GM19328 (cell line): Measurements from ENCODE around the gene HOMER3.
A peak's percentile ranks its signal among the peaks of the same experiment; 100 is the strongest.
"Not testable (repeated sequence)": the region's sequence is repeated elsewhere in the genome, so short reads cannot be mapped to it uniquely, and the experiment has no call there.

ENCODE experiments used
- ATAC-seq: cut with Tn5 transposase; IDR thresholded peaks from one replicate; pipeline ENCODE4 v1.9.1; 2021; ENCODE audit warnings: mild to moderate bottlenecking, moderate library complexity; ENCODE audit not compliant: unreplicated experiment

Gene HOMER3

DNA sequence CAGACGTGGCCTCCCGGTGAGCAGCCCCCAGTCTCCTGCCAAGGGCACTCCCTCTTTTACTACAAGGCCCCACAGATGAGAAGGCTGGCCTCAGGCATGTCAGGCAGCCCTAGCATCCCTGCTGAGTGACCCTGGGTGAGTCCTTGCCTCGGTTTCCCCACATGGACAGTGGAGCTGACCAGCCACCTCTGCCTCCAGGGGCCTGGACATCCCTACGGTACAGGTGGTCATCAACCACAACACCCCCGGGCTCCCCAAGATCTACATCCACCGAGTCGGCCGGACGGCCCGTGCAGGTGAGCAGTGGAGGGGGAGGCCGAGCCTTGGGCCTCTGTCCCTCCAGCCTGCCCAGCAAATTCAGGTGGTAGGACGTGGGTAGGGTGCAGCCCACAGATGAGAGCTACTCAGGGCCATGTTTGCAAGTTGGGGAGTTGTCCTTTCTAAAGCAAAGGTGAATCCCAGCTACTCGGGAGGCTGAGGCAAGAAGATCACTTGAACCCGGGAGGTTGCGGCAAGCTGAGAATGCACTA is 16.3 kb downstream of the HOMER3 start:
- no peak for ATAC-seq

GRCh38 chr19:18922228-18922985 is 18.6 kb downstream of the HOMER3 start:
- ATAC-seq, result no peak

DNA sequence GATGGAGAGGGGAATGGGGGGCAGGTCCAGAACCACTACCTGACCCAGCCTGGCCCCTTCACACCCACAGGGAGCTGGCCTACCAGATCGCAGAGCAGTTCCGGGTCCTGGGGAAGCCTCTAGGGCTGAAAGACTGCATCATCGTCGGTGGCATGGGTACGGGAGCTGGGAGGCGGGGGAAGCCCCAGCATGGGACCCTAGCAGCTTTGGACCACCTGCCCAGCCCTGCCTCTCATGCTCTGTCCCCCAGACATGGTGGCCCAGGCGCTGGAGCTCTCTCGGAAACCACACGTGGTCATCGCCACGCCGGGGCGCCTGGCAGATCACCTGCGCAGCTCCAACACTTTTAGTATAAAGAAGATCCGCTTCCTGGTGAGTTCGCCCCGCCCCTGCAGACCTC is 19.4 kb downstream of the HOMER3 start:
- ATAC-seq, result no peak

- no peak for ATAC-seq
Measured at GRCh38 chr19:18920400-18920799, 20.6 kb downstream of the HOMER3 start.

DNA sequence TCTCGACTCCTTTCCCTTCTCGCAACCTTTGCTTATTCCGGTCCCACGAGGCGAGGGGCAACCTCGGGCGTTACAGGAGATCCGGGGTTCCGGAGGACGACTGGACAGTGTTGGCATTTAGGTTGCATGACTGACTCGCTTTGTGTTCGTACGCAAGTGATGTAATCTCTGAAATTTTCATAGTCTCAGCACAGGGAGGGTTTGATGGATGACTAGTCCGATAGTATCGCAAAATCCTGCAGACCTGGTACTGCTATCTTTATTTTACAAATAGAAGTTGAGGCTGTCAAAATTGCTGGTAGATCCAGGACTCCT is 21.2 kb downstream of the HOMER3 start:
- peak; percentile 5 for ATAC-seq

DNA sequence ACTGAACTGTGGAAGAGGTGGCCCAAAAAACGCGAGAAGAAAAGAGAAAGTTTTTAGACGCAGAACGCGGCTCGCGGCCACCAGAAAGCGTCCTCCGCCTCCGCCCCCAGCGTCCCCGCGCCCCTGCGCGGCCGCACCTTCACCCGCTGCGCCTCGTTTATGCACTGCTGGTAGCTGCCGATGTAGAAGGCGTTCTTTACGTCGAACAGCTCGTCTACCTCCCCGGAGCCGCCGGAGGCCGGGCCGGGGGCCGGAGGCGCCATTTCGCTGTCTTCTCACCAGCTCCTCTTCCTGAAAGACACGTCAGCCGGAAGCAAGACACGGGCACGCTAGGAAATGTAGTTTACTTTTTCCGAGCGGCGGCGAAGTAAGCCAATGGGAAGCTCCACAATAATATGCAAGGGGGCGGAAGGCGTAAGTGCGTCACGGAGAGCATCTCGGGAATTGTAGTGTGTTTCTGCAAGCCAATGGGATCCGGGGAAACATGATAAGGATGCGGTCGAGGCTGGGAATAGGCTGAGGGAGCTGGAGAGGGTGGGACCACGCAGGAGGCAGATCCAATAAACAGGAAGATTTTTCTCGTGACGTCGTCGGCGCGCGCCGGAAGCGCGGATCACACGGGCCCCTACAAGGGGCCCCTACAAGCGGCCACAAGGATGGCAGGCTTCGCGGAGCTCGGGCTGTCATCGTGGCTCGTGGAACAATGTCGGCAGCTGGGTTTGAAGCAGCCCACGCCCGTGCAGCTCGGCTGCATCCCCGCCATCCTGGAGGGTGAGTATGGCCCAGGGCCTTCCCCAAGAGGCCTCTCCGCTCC is 21.7 kb downstream of the HOMER3 start, which contains the start of the genes COPE and DDX49:
Gene COPE, minus strand, starts transcription at position 302 of the 814 bp plus-strand sequence. Its CDS starts 39 bp downstream, at position 263.
Gene DDX49, plus strand, starts transcription at position 630 of the 814 bp plus-strand sequence. Its CDS starts 27 bp downstream, at position 657.
- peak; percentile 88 for ATAC-seq

DNA sequence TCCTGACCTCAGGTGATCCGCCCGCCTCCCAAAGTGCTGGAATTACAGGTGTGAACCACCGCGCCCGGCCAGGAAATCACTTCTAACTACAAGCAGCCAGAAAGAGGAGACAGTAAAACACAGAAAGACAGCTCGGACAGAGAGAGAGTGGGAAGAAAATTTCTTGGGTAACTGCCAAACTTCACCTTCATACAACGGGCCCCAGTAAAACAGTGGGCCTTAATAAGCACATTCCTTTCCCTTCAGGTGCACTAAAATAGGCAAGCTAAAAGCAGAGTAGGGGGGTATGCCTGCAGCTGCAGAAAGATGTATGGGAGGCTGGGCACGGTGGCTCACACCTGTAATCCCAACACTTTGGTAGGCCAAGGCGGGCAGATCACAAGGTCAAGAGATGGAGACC is 23.4 kb downstream of the HOMER3 start:
- ATAC-seq, result not testable (repeated sequence)

GRCh38 chr19:18915639-18916038 is 25.4 kb downstream of the HOMER3 start:
- ATAC-seq, result no peak

- ATAC-seq, result no peak
Measured at GRCh38 chr19:18913466-18913865, 27.6 kb downstream of the HOMER3 start.

DNA sequence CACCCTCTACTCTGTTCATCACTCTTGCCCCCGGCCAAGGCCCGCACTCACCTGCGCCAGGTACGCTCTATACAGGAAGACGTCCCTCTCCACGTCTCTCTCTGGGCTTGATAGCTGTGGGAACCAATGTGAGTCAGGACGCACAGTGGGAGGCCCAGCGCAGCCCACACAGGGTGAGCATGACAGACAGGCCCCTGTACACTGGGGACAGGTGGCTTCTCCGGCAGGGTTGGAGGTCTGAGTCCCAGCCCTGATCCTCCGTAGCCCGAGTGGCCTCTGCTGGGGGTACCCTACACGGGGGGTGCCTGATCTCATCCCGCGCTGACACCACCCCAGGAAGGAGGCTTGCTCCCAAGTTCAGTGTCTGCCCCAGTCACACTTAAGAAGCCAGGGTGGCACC is 28.1 kb downstream of the HOMER3 start:
- ATAC-seq, result no peak

- ATAC-seq, result no peak
Measured at GRCh38 chr19:18910801-18911436, 30.1 kb downstream of the HOMER3 start.

DNA sequence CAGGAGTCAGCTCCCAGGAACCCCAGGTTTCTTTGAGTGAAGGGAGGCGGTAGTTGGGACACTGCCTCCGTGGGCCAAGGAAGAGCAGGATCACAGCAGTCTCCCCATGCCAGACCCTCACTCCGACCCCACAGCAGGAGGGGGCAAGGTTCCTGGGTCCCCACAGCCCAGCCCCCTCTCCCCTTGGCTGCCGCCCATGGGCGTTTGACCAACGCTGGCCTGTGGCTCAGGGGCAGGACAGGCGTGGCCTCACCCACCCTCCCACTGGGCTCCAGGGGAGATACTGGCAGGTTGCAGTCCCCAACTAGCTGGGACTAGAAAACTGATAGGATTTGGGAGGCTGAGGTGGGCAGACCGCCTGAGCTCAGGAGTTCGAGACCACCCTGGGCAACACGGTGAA is 31.0 kb downstream of the HOMER3 start:
- ATAC-seq, result no peak

- ATAC-seq, result no peak
Measured at GRCh38 chr19:18908917-18909619, 31.9 kb downstream of the HOMER3 start.

GRCh38 chr19:18906605-18907519 is 34.2 kb downstream of the HOMER3 start:
- no peak for ATAC-seq

DNA sequence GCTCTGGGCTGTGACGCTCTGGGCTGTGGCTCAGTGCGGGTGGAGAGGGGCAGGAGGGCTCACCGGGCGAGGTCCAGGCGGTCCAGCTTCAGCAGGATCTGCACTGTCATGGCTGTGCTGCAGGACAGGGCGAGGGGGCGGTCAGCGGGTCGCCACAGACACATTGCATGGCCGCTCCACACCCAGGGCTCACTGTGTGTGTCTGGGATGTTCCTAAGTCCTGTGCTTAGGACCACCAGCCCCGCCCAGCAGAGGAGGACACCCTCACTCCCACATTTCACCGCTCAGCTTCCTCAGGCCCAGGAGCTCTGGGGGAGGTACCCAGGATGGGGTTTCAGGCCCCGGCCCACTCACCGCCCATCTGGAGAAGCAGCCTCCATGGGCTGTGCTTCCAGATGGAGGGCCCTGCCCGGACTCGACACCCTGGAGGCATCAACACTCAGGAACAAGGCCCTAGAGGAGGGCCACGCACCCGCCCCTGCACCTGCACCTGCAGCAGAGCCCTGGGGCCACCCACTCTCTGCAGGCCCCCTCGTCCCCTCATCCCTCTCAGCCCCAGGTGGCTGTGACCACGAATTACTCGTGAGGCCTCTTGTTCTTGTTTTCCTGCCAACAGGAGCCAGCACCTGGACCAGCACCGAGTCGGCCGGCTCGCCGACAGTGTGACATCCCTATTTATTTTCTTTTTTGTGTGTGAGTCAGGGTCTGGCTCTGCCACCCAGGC is 35.3 kb downstream of the HOMER3 start:
- ATAC-seq, result no peak

- ATAC-seq, result no peak
Measured at GRCh38 chr19:18905058-18905456, 36.0 kb downstream of the HOMER3 start.

DNA sequence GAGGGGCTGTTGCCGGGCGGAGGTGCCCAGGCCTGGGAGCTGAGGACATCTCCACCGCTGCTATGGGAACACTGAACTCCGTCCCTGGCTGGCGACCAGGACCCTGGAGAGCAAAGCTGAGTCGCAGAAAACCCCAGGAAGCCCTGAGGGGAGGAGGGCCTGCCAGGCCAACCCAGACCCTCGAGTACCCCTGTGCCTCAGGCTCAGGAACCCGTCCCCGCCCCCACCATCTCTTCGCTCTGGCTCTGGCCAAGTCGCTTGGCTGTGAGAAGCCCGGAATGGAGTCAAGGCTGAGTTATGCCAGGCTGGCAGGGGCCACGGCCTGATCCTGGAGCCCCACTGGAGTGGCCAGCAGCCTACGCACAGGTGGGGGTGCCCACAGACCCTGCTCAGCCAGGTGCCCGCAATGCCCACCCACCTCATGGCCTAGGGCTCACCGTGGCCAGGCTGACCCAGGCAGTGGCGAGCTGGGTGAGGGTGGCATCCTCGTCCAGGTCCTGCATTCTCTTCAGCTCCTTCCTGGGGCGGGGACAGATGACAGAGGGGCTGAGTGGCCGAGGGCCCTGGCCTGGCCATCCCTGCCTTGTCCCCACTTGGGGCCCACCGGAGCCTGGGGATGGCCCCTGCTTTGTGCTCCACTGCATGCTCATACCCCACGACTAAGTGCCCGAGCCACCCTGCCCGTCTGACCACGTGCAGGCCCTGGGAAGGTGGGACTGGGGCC is 36.5 kb downstream of the HOMER3 start:
- ATAC-seq, result no peak
